Measurements from ENCODE around the gene MAPK11.

Gene MAPK11

DNA sequence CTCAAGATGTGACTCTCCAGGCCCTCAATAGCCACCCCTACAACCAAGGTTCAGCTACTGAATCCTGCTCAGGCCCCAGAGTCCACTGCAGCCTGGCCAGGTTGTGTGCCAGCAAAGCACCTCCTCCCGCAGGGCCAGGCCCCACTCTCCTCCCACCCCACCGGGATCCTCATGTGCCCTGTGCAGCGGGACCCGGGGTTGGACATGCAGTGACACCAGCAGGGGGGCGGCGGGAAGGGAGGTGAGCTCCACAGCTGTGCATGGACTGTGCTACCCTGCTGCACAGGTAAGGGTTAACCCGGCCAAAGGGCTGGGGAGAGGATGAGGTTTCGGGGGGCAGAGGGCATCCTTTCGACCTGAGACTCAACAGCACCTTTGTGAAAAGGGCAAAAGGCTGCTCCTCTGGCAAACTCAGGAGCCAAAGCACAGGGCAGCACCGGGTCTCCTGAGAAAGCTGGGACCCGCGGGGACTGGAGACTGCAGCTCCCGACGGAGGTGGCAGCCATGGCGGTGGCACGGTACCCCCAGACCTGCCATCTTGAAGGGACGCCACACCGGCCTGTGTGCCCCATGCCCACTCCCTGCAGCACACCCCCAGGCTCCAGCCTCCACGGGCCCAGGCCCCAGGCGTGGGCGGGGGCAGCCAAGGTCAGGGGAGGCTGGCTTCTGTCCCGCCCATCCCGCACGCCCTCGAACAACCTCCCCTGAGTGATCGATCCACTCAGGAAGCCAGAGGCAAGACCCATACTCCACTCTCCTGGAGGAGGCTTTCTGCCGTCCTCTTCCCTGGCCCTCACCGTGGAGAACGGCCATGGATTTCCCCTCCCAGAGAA, 26.7 kb upstream of the MAPK11 start:
- DNase-seq (ENCODE audit: extremely low read depth in 1 of 2, low read depth in 1 of 2) = no peak

DNA sequence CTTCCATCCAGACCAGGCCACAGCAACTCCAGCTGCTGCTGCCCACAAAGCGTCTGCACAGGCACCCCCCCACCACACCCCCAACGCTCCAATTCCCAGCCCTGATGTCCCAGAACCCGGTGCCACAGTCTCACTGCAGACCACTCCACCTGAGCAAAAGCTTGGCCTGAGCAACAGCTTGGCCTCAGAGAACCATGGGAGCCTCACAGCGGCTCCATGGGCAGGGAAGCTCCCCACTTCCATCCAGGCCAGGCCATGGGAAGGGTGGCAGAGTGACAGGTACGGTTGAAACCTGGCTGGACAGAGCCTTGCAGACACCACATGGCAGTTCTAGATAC, 24.1 kb upstream of the MAPK11 start:
- no peak for DNase-seq (ENCODE audit: extremely low read depth in 1 of 2, low read depth in 1 of 2)

DNA sequence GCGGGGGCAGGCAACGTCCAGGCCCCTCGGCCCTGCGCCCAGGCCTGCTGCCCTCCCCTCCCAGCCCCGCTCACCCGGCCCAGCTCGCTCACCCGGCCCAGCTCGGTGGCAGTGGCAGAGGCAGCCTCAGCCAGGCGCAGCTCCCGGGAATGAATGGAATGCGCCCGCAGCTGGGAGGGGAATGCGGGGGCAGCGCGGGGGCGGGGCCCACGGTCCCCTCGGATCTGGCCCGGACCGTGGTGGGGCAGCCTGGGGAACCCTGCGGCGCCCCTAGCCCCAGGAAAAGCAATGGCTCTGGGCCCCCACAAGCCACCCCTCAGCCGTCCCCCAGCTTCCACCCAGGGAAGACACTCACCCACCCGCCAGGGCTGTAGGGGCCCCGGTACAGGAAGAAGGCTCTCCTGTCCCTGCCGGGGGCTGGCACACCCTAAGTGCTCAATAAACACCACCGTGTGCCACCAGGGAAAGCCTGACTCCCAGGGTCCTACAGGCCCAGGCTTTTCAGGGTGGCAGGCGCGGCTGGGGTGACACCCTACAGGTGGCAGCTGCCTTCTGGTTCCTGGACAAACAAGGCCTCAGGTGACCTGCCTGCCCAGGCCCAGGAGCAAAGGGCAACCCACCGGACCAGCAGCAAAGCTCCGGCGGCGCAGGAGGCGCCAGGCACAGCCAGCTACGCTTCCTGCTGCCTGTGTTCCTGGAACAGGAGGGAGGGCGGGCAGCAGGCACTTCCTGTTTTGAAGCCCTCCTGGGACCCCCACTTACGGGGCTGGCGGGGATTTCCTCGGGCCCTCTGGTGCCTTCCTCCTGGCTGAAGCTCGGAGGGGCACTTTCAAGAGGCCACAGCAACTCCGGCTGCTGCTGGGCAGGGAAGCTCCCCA, 23.5 kb upstream of the MAPK11 start:
- DNase-seq (ENCODE audit: extremely low read depth in 1 of 2, low read depth in 1 of 2) = no peak

DNA sequence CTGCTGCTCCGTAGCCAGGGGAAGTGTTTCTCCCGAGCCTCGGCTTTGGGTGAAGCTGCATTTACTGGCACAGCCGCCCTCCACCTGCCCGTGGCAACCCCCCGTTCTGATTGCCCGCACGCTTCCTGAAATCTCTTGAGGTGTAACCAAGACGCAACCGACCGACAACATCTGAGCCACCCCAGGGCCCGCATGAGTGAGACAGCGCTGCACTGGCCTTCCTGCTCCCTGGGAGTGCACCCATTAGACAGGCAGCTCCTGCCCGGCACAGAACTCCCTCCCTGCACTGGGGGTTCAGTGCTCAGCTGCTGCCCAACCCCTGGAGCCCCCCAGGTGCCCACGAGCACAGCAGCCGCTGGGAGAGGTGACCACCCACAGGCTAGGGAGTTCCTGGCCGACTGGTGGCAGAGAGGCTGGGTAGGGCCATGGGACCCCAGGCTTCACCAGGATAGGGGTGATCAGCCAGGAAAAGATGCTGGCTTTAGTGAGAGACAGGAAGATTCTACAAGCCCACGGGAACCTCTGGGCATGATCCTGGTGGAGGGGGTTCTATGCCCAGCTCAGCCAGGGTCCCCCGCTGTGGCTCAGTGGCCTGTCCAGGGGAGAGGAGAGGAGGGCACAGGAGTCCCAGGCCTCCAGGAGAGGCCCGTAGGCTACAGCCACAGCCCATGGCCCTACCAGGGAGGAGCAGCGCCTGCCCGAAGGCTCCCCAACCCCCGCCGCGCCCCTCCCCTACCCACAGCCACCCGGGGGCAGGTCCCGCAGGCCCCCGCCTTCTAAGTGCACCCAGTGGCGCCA, 22.7 kb upstream of the MAPK11 start:
- no peak for DNase-seq (ENCODE audit: extremely low read depth in 1 of 2, low read depth in 1 of 2)

DNA sequence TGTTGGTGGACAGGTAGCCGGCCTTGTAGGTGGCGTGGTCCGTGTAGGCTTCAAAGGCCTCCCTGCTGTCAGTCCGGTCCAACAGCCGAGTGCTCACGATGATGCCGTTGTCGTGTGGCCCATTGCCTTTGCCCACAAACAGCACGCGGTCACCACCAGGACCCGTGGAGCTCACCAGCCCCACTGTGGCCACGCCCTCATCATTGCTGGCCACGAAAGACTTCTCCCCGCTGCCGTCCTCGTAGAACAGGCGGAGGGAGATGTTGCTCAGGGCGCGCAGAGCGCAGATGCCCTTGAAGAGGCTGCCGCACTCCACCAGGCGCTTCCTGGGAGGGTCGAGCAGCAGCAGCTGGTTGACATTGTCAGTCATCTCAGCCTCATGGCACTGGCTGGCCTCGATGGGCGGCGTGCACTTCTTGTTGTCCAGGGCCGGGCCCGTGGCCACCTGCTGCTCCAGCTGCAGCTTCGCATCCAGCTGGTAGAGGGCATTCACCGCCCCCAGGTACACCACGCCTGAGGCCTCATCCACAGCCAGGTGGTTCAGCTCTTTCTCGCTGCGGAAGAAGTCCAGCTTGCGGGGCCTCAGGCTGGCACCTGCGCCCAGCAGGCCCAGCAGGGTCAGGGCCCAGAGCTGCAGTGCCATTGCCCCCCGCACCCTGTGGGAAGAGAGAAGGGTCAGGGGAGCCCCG, 19.9 kb upstream of the MAPK11 start:
- no peak for DNase-seq (ENCODE audit: extremely low read depth in 1 of 2, low read depth in 1 of 2)

DNA sequence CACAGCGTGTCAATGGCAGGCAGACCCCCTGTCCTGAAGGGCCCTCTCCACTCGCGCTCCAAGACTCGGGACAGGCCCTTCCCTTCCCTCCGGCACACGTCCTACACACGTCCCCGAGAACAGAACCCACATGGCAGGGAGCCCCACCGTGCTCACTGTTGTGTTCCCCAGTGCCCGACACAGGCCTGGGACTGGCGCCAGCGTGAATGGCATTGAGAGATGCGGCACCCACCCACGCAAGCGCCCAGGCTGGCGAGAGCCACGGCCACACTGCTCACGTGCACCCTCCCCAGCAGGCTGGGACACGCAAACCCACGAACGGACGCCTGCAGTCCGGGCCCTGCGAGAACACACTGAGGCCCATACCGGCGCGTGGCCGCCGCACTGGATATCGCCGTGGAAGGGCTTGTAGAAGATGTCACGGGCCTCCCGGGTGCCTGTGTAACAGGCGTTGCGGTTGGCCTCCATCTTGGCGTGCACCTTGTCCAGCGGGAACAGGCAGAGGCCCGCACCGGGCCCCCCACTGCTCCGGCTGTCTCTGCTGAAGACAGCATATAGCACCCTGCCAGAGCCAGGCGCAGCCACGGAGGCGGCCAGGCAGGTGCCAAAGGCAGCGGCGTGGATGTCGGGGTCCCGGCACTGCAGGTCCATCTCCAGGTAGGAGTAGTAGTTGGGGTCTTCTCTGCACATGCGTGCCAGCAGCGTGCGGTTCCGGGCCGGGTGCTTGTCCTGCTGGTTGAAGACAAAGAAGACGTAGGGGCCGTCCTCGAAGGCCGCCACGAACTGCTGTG, 19.2 kb upstream of the MAPK11 start:
- no peak for DNase-seq (ENCODE audit: extremely low read depth in 1 of 2, low read depth in 1 of 2)

DNA sequence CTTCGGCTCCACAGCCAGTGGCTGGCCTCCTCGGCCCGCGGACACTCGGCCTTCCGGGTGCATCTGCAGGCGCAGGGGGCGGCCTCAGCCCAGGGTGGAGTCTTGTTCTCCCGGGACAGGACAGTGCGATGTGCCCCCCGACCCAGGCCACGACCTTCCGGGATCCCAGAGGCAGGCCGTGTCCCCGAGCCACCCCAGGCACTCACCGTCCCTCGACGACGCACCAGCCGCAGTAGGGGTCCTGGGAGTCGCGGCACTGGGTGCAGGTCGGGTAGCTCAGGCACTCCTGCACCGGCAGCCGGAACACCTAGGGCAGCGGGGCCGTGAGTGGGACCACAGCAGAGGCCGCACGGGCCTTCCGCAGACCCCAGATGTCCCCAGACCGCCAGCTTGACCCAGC, 17.6 kb upstream of the MAPK11 start:
- DNase-seq (ENCODE audit: extremely low read depth in 1 of 2, low read depth in 1 of 2) = no peak

DNA sequence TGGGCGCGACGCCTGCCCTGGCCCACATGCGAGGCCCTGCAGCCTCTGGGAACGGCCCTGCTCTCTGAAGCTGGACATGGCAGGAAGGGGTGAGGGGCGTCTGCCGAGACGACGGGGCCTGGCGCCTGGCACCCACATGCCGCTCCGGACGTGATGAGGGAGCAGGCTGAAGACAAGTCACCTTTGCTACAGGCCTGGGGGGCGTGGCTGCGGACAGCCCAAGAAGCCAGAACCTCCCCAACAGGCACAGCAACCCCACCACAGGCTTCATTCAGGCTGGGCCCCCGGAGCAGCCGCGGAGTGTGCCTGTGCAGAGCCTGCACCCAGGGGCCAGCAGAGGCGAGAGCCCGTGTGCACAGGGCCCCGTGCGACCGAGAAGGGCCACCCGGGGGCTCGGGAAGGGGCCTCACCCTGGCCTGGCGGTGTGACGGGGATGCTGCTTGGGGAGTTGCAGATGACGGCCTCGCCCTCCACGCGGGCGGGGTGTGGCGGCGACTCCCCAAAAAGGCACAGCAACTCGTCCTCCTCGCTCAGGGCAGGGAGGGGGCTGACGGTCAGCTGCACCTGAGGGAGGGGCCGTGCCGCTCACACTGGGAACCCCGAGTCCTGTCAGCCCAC, 16.6 kb upstream of the MAPK11 start:
- DNase-seq (ENCODE audit: extremely low read depth in 1 of 2, low read depth in 1 of 2) = no peak

DNA sequence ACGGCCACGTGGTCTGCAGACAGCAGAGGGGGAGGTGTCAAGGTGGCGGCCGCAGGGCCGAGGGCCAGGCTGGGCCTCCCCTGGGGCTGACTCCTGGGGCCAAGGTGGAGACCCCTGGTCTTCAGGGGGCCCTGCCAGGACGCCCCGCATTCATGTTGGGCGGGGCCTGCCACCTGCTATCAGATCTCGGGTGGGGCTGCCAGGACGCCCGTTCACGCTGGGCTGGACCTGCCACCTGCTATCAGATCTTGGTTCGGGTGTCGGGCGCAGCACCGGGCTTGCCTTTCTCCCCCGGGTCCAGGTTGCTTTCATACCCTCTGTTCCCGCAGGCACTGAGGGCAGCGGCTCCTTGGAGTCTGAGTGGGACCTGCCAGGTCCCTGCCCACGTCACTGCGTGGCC, 16.1 kb upstream of the MAPK11 start:
- DNase-seq (ENCODE audit: extremely low read depth in 1 of 2, low read depth in 1 of 2) = no peak

DNA sequence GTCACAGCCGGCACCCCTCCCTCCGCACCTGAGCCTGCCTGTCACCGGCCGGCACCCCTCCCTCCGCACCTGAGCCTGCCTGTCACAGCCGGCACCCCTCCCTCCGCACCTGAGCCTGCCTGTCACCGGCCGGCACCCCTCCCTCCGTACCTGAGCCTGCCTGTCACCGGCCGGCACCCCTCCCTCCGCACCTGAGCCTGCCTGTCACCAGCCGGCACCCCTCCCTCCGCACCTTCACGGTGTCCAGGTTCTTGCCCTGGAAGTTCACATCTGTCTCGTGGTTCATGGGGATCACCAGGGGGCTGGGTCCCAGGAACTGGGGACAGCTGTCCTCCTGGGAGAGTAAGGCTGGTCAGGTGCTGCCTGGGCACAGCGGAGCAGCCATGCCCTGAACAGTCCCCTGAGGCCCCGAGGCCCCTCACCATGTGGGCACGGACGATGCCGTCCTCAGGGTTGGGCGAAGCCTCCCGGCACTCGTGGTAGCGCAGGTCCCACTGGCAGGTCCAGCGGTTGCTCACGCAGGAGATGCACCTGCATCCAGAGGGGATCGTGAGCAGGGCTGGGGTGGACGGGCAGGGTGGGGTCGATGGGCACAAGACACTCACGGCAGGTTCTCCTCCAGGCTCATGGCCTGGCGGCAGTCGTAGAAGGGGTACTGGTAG, 15.5 kb upstream of the MAPK11 start:
- no peak for DNase-seq (ENCODE audit: extremely low read depth in 1 of 2, low read depth in 1 of 2)

DNA sequence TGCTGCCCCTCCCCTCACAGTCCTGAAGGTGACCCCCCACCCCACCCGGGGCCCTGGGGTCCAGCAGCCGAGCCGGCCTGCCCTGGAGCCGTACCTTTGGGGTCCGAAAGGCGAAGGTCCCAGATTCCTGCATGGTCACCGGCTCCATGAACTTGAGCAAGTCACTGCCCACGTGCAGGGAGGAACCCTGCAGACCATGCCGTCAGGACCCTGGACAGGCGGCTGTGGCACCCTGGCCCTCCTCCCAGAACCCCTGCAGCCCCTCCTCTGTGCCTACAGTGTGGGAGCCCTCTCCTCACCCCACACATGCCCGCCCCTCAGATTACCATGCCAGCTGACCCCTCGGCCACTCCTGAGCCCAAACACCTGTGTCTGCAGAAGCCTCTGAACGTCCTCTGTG, 14.3 kb upstream of the MAPK11 start:
- no peak for DNase-seq (ENCODE audit: extremely low read depth in 1 of 2, low read depth in 1 of 2)

DNA sequence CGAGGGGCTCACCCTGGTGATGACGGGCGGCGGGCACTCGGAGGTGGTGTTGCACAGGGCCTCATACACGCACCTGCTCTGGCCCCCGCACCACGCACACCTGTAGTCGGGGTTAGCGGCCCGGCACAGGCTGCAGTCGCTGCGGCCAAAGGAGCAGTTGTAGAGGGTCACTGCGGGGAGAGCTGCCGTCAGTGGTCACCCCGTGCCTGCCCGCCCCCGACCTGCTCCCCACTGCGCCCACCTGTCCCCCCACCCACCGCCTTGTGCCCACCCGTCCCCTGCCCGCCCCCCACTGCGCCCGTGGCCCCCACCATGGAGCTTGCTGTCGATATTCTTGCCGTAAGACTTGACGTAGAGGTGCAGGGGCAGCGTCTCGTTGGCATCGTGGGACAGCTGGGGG, 13.6 kb upstream of the MAPK11 start:
- no peak for DNase-seq (ENCODE audit: extremely low read depth in 1 of 2, low read depth in 1 of 2)

DNA sequence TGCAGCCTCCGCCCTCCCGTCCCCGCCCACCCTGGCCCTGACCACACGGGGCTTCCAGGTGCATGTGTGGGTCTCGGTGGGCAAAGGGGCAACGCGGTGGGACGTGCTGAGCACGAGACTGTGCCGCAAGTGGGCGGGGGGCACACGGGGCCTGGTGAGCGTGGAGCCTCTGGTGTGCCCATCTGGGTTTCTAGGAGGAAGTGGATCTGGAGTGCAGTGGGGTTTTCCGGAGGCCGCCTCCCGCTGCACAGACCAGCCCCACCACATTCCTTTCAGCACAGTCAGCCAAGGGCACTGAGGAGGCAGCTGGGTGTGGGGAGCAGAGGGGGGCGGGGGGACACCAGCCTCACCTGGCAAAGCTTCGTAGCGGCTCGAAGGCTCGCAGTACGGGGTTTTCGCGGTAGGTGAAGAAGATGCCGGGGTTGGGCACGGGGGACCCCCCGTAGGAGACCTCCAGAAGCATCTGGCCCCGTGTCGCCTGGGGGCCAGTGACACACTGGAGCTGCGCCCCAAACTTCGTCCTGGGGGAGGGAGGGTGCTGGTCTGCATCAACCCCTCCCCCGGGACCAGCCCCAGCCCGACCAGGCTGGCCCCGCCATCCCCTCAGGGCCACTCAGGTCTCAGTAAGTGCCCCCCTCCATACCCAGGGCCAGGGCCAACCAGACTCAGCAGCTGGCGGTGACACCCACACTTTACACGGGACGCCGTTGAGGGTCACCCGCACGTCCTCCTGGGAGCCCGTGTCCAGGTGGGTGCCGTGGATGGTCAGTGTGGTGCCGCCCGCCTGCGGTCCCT, 12.4 kb upstream of the MAPK11 start:
- DNase-seq (ENCODE audit: extremely low read depth in 1 of 2, low read depth in 1 of 2) = no peak

DNA sequence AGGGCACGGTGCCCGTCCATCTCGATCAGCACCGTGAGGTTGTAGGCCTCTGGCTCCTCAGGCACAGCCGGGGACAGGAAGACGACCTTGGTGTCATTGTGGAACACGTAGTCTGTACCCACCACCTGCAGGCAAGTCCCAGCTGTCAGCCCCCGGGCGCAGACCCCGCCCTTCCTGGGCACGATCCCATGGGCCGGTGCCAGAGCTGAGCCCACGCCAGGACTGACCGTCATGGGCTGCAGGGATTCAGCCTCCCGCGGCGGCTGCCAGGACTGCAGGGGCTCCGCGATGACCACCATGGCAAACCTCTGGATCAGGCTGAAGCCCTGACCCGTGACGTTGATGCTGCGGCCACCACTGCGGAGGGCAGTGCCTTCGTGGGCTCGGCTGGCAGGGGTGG, 11.8 kb upstream of the MAPK11 start:
- DNase-seq (ENCODE audit: extremely low read depth in 1 of 2, low read depth in 1 of 2) = no peak

DNA sequence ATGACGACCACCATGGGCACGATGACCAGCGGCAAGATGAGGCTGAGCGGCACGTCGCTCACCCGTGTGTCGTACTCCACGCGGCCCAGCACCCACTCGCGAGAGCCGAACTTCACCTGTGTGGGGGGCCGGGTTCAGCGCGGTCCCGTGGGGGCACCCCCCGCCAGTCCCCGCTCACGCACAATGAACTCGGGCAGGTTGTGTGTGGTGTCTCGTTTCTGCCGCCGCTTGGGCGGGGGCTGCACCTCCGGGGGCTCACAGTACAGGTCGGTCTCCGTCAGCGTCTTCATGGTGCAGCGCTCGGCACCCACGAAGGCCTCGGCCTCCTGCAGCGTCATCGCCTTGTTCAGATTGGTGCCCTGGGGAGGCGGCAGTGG, 11.2 kb upstream of the MAPK11 start:
- no peak for DNase-seq (ENCODE audit: extremely low read depth in 1 of 2, low read depth in 1 of 2)

DNA sequence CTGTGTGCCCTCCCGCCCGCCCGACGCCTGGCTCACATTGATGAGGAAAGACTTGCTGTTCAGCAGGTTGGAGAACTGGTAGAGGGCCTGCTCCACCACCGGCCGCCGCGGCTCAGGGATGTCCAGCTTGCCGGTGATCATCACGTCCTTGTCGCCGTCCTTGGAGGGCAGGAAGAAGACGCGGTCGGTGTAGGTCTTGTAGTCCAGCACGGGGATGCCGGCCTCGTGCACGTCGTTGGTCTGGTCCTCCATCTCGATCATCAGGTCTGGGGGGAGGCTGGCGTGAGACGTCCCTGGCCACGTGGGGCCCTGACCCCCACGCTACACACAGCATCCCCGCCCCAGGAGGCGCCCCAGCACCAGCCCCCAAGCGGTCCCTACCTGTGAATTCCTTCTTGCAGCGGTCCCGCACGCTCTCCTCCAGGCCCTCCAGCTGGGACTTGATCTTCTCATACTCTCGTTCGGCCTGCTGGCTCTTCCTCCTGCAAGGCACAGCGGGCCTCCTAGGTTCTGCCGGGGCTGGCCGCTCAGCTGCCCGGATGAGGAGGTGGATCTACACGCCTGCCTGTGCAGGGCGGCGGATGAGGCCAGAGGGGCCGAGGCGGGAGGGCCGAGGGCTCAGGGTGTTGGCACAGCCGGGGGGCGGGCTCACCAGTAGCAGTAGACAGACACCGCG, 10.7 kb upstream of the MAPK11 start:
- DNase-seq (ENCODE audit: extremely low read depth in 1 of 2, low read depth in 1 of 2) = no peak

DNA sequence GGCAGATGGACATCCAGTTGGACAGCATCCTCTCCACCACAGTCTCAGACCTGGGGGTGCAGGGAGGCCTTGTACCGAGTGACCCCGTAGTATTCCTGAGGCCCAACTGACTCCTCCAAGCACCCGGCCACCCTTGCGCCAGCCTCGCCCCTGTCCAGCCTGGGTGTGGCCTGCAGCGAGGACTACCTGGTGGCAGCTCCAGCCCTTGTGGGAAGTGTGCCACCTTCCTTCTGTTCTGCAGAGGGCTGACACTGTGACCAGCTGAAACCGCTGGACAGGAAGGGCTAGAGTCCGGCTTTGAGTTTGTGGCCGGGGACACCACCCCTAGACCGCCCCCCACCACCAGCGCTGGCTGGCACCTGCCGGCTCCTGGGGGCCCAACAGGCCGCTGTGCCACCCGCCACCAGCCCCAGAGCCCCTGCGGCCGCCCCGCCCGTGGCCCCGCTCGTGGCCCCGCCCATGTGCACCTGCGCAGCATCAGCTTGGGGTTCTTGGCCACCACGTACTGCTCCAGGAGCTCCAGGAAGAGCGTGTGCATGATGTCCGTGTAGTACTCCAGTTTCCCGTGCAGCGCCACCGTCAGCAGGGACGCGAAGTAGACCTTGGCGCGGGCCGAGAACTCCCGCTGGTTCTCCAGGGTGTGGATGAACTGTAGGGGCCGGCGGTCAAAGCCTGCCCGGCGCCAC, 10.0 kb upstream of the MAPK11 start:
- DNase-seq (ENCODE audit: extremely low read depth in 1 of 2, low read depth in 1 of 2) = no peak
